ENCODE data around the gene BTBD19. TPM values are rescaled to one million over a fixed set of nuclear protein-coding genes. Genes with fewer than 3 reads are reported as not detected.

The BTBD19 gene
- total RNA-seq, 2 donors from 2014 or later: 5.7 to 9.9 TPM

DNA sequence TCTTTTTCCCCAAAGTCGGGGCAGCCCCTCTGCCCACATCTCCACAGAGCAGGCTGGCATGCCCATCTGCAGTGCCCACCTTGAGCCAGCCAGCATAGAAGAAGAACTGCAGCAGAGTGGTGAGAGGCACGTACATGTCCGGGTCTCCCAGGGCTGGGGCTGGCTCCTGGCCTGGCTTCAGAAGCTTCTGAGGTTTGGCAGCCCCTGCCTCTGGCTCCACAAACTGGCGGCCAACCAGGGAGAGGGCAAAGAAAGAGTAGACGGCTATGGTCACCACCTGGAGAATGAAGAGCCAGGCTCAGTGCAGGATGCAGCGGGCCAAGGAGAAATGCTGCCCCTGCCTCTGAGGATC lies 23.3 kb upstream of the BTBD19 start:
- Histone ChIP-seq H3K4me3 (no peak overlapping the region), H3K27me3 (no peaks in the 10 kb centered on the region), H3K4me1 (peaks cover 31% of the 10 kb centered on the region), H3K27ac (no peak overlapping the region), H3K9me3 (no peaks in the 10 kb centered on the region), H3K36me3 (replicated peaks in 1 of 2; ENCODE audit: insufficient read depth in 1 of 2, low read depth in 2 of 2) (peaks cover 0 to 3% of the 10 kb centered on the region in 2 donors)
- DNase-seq: no peak
- WGBS, 2 donors: 84 to 89% methylated on average over 5 to 6 of the region's 6 CpGs
- intact Hi-C loops (cut with DNase I): no loop called here
- ATAC-seq: no peak
- TF ChIP-seq, protein P1, sequence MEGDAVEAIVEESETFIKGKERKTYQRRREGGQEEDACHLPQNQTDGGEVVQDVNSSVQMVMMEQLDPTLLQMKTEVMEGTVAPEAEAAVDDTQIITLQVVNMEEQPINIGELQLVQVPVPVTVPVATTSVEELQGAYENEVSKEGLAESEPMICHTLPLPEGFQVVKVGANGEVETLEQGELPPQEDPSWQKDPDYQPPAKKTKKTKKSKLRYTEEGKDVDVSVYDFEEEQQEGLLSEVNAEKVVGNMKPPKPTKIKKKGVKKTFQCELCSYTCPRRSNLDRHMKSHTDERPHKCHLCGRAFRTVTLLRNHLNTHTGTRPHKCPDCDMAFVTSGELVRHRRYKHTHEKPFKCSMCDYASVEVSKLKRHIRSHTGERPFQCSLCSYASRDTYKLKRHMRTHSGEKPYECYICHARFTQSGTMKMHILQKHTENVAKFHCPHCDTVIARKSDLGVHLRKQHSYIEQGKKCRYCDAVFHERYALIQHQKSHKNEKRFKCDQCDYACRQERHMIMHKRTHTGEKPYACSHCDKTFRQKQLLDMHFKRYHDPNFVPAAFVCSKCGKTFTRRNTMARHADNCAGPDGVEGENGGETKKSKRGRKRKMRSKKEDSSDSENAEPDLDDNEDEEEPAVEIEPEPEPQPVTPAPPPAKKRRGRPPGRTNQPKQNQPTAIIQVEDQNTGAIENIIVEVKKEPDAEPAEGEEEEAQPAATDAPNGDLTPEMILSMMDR (IDR thresholded peaks at IDR 0.05): no peak
- no peak for TF ChIP-seq POLR2A (IDR thresholded peaks at IDR 0.05)

DNA sequence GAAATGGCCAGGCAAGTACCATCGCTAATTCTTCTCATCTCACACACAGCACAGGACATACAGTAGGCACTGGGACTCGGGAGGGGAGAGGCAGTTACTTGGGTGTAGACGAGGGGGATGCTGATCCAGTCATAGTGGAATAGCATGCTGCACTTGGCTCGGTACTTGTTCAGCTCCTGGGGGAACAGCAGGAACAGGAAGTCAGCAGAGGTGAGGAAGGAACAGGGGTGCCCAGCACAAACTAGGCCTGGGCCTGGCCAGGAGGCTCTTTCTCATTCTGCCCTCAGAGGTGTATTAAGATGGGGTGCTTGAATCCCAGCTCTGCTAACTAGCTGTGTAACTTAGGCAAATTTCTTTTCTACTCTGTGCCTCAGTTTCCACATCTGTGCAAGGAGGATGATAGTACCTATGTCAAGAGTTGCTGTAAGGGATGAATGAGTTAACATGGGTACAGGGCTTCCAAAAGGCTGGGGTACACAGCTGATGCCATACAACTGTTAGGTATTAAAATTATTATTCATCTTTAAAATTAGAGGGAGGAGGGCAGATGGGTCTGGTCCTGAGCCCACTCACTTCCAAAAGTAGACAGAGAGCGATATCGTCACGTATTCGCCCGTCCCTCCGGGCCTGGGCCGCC lies 22.7 kb upstream of the BTBD19 start:
- 33 to 42% methylated on average over 11 of the region's 11 CpGs for WGBS, 2 donors
- intact Hi-C loops (cut with DNase I): no loop called here
- no peak for DNase-seq
- H3K27ac ChIP-seq: peak overlapping the region in 3 of 4 donors; percentile 64 to 75 (median 66)
- peaks cover 31% of the 10 kb centered on the region for H3K4me1 ChIP-seq
- no peaks in the 10 kb centered on the region for H3K9me3 ChIP-seq
- H3K4me3 ChIP-seq: no peak overlapping the region
- H3K27me3 ChIP-seq: no peaks in the 10 kb centered on the region
- peaks cover 0 to 3% of the 10 kb centered on the region in 2 donors for H3K36me3 ChIP-seq (replicated peaks in 1 of 2; ENCODE audit: insufficient read depth in 1 of 2, low read depth in 2 of 2)
- TF ChIP-seq POLR2A (IDR thresholded peaks at IDR 0.05): no peak
- TF ChIP-seq, protein P1 (IDR thresholded peaks at IDR 0.05): no peak
- no peak for ATAC-seq

DNA sequence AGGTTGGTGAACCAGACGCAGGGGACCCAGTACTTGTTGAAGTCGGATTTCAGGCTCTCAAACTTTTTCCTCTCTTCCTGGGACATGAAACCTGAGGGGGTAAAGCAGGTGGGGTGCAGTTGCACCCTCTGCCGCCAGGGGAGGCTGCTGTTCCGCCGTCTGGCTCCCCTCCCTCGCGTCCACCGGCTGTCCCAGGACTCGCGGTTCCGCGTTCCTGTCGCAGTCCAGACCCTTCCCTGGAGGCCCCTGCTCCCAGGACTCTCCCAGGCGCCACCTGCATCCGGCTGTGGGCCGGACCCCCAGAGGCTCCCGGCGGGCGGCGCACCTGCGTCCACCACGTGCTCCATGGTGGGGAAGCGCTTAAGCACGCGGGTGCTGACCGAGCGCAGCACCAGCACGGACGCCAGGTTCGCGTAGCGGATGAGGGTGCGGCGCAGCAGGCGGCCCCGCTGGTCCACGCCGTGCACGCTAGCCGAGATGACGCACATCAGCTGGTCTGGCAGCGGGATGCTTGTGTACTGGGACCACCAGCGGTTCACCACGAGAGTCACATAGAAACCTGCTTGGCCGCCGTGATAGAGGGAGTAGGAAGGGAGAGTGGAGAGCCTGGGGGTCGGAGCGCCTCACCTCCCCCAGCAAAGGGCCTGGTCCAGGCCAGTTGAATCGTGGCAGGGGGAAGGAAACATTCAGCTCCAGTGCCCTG lies 22.0 kb upstream of the BTBD19 start:
- ATAC-seq (peak; percentile 88), DNase-seq (peak; percentile 81 to 84 (median 82))
- intact Hi-C loops (cut with DNase I): no loop called here
- Histone ChIP-seq H3K9me3 (no peaks in the 10 kb centered on the region), H3K27ac (peak overlapping the region; percentile 11 to 75 (median 65)), H3K4me3 (no peak overlapping the region), H3K36me3 (replicated peaks in 1 of 2; ENCODE audit: insufficient read depth in 1 of 2, low read depth in 2 of 2) (peaks cover 0 to 1% of the 10 kb centered on the region in 2 donors), H3K4me1 (peaks cover 34% of the 10 kb centered on the region), H3K27me3 (no peaks in the 10 kb centered on the region)
- WGBS, 2 donors: 7 to 22% methylated on average over 11 to 47 of the region's 49 CpGs
- TF ChIP-seq, protein P1 (IDR thresholded peaks at IDR 0.05): peak; percentile 96 to 99 (median 99)
- TF ChIP-seq POLR2A (IDR thresholded peaks at IDR 0.05): peak; percentile 9 to 62 (median 57)

DNA sequence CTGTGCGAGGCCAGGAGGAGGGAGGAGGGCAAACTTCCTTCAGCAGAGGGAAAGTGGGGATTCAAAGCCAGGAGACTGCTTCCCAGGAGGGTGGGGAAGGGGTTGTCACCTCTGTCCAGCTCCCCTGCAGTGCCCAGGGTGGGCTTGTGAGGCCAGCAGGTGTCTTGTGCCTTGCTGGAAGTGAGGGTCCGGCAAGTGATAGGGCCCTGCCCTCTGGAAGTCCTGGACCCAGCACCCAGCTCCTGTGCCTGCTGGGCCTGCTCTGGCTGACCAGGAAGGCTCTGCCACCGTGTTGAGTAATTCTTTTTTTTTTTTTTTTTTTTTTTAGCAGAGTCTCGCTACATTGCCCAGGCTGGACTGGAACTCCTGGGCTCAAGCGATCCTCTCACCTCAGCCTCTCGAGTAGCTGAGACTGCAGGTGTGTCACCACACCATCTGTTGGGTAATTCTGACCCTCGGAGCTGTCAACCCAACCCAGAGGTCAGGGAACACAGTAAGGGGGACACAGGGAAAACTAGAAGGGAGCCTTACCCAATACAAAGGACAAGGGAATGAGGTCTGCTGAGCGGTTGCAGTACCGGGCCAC lies 21.4 kb upstream of the BTBD19 start:
- Histone ChIP-seq H3K27ac (peak overlapping the region; percentile 11 to 75 (median 65)), H3K27me3 (no peaks in the 10 kb centered on the region), H3K4me1 (peaks cover 38% of the 10 kb centered on the region), H3K36me3 (replicated peaks in 1 of 2; ENCODE audit: insufficient read depth in 1 of 2, low read depth in 2 of 2) (no peaks in the 10 kb centered on the region), H3K9me3 (no peaks in the 10 kb centered on the region), H3K4me3 (no peak overlapping the region)
- TF ChIP-seq, protein P1 (IDR thresholded peaks at IDR 0.05): no peak
- TF ChIP-seq POLR2A (IDR thresholded peaks at IDR 0.05): no peak
- DNase-seq (no peak), ATAC-seq (no peak)
- intact Hi-C loops (cut with DNase I): no loop called here
- 84 to 88% methylated on average over 8 of the region's 9 CpGs for WGBS, 2 donors

All from body of pancreas (tissue), 4 donors.